ENCODE results near the gene AP2S1.
"Not testable (repeated sequence)": the region's sequence is repeated elsewhere in the genome, so short reads cannot be mapped to it uniquely, and the experiment has no call there.

AP2S1 gene

DNA sequence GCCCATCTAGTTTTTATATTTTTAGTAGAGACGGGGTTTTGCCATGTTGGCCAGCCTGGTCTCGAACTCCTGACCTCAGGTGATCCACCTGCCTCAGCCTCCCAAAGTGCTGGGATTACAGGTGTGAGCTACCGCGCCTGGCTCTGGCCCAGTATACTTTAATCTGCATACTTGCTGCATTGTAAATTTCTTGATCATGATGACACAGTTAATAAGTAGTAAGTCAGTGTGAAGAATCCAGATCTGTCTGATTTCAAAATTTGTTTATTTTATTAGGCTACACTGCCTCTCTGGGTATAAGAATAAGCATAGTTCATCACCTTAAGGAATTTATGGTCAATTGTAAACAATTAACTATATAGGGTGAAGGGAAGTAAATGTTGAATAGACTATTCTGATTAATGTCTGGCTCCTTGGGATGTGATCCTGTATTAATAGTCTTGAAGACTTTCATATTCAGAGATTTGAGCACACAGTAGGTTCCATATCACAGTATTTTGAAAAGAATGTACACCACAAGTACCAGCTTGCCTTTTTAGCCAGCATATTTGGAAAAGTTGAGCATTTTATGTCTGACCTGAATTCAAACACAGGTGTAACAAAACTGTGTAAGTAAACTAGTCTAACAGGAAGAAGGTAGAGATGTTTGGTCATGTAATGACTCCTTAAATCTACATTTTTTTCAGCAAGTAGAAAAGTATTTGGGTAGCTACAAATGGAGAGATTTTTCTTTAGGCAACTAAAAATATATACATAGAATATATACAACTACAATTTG is 17.6 kb upstream of the AP2S1 start:
- no peak for DNase-seq (ENCODE audit: low spot score)

DNA sequence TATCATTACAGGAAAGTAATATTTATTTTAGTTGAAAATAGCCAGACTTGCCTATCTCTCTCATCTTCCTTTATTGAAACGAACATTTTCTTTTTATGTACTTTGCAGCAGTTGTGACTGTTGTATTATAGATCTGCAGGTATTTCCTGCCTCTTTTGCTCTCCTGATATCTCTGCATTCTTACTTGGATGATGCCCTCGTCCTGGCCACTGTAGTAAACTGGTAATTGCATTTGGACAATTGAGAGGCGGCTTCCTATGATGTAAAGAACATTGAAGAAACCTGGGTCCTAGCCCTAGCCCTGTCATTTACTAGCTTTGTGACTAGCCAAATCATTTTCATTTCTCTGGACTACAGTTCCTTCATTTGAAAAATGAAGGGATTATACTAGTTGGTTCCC is 16.5 kb upstream of the AP2S1 start:
- DNase-seq (ENCODE audit: low spot score) = no peak

DNA sequence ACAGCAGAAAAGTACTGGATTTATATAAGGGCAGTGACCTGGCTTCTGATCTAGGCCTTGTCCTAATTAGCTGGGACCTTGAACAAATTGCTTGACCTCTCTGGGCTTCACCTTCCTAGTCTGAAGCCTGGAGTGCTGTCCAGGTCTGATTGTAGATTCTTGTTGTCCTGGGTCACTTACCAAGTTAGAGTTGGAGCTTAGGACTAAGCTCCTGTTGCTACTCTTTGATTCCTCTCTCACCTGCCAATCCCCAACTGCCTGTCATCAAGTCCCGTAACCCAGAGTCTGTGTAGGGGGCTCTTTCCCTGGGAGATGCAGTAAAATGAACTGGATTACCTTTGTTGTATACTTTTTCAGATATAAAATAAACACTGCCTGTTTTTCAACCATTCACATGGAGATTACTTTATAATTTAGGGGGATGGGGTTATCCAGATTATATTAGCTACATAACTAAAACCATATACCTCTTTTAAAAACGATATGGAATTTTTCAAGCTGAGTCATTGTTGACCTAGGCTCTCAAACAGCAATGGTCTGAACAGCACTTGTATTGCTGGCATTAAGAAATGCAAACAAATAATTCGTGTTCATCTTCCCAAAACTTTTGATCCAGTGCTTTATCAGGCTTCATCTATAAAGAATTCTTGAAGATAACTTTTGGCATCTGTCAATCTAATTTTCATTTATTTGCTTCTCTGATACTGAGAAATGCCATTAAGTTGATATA is 15.9 kb upstream of the AP2S1 start:
- DNase-seq (ENCODE audit: low spot score) = no peak

DNA sequence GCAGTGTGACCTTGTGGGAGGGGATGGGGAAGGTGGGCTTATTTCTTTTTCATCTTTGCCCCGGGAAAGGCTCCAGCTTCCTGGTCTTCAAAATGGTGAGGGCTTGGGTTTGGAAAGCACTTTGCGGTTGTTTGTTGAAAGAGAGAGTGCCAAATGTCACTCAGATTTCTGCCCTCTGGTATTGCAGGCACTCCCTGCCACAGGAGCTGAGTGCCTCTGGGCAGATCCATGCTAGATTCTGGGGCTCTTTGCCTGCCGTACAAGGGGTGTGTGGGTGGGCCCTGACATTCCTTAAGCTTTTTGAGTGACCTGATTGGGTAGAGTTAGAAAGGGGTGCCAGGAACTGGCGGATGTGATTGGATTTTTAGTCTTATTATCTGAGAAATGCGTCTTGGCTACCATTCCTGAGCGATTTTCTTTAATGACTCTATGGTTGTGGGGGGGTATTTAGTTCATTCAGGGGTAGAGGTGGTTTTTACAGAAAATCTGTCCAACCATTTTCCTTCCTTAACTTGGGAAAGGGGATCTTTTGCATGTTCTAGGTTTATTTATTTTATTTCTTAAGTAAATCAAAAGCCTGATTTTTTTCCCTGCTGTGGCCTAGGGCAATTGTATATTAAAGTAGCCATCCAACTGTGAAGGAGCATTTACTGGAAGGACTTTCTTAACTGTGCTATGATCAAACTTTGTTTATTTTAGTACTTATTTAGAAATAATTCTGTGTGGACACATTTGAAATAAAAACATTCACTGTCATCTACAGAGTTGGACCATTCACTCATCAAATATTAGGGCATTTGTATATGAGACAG is 13.4 kb upstream of the AP2S1 start:
- no peak for DNase-seq (ENCODE audit: low spot score)

DNA sequence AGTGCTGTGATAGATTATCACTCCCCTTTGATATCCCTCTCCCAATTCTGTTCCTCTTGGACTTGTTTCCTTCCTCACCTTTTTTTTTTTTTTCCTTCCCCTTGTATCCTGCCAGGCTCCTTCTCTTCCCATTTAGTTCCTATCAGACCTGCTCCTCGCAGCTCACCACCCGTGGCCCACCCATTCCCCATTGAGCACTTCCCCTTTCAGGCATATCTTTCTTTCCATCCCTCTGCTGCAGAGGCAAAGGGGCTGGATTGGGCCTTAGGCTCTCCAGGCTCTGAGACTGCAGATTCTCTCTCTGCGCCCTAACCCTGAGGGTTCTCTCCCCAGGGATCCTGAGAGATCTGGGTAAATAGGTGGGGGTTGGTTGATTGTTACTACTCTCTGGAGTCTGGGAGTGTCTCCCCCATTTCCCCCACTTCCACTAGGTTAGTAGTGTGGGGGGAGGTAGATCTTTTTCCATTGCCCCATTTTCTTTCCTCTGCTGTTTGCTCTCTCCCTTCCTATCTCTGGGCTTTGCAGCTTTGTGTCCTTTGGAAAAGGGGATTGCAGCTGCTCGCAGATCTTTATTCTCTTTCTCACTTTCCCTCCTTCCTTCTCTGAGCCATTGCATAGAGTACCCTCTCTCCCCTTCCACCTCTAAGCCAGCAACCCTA is 12.5 kb upstream of the AP2S1 start:
- no peak for DNase-seq (ENCODE audit: low spot score)

DNA sequence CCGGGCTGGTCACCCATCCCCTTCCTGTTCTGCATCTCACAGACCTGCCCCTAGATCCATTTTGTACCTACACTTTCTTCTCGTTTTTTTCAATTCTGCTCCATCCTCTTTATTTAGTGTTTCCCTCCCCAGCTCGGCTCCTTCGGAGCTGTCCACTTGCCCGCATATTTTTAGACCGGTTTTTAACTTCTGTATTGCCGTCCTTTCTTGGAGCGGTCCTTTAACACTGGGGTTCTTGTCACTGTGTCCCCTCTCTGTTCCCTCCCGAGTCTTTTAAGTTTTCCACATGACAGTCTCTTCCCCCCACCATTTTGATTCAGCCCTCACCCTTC is 11.8 kb upstream of the AP2S1 start:
- no peak for DNase-seq (ENCODE audit: low spot score)

DNA sequence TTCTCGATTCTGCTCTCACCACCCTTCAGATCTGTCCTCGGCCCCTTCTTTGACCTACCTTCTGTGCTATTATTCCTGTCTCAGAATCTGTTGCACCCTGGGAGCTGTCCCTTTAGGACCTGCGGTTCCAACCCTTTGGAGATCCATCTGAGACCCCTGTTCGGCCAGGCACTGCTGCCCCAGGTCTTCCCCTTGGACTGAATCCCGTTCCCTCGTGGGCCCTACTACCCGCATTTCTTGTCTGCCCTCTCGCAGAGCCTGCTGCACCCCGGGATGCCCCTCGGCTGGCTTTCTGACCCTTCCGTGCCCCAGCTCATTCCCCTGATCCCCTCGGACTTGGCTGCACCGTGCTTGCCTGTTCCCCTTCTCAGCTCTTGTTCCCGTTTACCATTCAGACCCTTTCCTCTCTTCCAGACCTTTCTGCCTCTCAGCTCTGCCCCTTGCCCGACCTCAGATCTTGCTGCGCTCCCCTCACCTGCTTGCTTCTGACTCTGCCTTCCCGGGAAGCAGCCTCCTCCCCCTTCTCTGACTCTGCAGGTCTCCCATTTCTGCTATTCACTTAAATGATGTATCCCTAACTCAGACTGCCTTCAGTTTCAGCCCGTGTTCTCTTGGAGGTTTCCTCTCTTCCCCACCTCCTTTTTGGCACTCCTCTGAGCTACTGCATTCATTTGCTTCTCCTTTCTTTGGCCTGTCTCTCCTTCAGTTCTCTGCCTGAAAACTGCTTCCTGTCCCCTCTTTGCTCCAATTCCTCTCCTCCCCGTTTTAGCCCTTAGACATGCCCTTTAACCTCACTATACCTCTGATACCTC is 11.3 kb upstream of the AP2S1 start:
- DNase-seq (ENCODE audit: low spot score) = no peak

DNA sequence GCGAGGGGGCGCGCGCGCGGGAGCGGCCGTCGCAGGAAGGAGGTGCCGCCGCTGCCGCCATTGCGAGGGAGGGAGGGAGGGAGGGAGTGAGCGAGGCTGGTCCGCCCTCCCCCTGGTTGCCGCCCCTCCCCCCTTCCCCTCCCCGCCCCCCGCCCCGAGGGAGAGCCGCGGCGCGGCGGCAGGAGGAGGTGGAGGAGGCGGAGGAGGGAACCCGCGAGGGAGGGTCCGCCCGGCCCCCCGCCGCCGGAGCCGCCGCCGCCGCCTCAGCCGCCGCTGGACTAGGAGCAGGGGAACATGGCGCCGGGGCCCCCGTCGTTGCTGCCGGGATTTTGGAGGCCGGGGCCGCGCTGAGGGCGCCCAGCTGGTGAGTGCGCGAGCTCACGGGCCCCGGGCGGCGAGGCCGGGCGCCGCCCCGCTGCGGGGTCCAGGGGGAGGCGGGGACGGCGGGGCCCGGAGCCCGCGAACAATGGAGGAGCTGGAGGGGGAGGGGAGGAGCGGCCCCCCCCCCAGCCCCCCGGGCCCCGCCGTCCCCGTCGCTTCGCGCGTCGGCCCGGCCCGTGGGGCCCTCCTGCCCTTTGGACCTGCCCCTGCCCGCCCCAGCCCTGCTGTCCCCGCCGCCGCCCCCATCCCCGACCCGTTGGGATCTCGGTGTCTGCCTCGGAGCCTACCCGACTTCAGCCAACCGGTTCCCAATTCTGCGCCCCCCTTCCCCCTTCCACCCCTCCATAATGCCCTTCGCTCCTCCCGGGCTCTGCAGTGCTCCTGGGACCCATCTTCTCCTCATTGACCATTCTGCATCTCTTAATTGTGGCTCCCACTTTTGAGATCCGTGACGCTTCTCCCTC is 10.4 kb upstream of the AP2S1 start, which contains the start of gene ARHGAP35:
ARHGAP35 (plus strand) TSS at position 152 of the 845 bp plus-strand sequence. CDS start 57,679 bp downstream, outside the sequence.
- no peak for DNase-seq (ENCODE audit: low spot score)

DNA sequence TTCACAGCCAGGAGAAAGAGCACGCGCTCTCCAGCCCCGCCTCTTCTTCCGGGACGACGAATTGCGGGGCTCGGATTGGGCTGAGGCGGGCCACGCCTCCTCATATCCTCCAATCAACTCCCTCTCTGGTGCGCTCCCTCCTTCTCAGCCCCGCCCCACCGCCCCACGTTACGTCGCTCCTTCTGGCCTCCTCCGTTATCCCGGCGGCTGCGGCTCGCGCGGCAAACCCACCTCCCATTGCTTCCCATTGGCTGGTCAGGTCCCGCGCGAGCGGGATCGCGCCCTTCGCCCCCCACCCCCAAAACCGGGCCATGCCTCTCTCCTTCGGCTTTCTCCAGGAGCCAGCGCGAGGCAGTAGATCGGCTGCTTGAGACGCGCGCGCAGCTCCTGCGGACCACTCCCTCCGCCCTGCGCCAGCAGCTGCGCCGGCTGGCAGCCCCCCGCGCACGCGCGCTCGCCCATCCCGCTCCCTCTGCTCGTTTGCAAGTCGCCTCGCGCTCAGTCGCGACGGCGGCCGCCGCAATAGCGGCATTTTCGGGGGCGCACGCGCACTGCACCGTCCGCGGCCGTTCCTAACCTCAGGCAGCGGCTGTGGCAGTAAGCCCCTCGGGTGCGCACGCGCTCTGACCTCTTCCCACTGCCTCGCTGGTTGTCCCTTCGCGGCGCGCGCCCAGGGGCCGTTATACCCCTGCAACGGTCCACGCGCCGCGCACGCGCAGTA is 9.6 kb upstream of the AP2S1 start:
- peak; percentile 95 for DNase-seq (ENCODE audit: low spot score)

DNA sequence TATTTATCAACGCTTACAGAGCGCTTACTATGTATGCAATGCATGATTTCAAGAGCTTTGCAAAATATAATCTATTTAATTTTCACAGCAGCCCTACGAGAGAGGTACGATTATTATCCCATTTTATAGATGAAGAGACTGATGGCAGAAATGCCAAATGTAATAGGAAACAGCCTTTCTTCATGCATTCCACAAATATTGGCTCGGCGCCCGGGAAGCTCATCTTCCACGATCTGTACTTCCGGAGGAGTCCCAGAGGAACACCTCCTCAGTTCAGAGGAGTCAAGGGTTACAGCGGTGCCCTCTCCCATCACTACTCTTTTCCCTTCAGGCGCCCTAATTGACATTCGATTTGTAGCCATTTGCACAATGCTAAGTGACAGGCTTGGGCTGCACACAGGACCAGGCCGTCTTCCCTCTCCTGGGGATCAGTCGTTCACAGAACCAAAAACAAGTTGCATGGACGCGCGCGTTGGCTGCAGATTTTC is 9.0 kb upstream of the AP2S1 start:
- DNase-seq (ENCODE audit: low spot score) = no peak

DNA sequence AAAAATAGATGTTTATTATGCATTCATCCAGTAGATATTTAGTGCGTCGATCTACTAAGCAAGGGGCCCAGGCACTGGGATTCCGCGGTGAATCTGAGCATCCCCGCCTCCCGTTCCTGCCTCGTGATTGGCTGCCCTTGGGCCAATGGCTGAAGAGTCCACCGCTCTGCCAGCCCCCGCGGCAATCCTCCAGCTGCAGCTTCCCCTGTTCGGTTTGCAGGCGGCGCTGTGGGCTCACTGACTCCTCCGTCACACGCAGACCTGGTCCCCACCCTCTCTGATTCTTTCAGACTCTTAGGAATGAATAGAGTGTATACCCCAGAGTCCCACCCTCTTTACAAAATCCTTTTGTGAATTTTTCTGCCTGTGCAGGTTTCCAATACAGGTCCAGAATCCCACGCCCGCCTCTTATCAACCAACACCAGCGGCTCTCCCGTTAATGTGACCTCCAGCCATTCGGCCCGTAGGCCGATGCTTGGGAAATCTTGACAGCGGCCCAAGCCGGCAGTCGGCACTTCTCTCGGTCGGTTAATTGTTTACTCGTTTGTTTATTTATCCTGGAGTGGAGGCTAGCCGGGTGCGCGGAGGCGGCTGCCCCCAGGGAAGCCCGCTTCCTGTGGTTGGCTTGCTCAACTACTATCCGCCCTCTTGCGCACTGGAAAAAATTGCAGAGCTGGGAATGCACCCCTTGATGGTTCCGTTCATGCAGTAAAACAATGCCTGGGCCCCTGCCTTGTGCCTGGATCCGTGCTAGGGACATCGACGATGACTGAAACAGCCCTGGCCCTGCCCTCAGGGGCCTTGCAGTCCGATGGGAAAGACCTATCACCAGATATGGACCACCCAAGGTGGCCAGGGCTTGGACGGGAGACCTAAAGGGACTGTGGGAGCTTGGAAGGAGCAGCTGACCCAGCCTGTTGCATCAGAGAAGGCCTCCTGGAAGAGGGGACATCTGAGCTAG is 5.7 kb upstream of the AP2S1 start:
- DNase-seq (ENCODE audit: low spot score) = peak; percentile 72

DNA sequence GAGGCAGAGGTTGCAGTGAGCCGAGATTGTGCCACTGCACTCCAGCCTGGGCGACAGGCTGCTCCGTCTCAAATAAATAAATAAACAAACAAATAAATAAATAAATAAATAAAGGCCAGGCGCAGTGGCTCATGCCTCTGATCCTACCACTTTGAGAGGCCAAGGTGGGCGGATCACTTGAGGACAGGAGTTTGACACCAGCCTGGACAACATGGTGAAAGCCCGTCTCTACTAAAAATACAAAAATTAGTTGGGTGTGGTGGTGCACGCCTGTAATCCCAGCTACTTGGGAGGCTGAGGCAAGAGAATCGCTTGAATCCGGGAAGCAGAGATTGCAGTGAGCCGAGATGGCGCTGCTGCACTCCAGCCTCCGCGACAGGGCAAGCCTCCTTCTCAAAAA is 4.1 kb upstream of the AP2S1 start:
- DNase-seq (ENCODE audit: low spot score) = not testable (repeated sequence)

DNA sequence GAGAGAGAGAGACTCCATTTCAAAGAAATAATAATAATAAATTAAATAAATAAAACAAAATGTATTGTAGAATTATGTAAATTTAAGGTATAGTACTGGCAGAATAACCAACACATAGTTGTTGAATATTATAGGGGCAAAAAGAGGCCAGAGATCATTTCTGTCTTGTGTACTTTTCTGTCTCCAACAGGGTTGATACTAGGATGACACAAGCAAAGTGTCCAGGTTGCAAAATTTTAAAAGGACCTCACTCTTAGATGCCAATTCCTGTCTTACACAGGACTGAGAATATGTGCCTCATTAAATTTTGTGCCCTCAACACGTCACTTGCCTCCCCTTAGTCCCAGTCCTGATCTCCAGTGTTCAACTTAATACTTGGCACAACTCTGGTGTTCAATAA is 2.2 kb upstream of the AP2S1 start:
- no peak for DNase-seq (ENCODE audit: low spot score)

DNA sequence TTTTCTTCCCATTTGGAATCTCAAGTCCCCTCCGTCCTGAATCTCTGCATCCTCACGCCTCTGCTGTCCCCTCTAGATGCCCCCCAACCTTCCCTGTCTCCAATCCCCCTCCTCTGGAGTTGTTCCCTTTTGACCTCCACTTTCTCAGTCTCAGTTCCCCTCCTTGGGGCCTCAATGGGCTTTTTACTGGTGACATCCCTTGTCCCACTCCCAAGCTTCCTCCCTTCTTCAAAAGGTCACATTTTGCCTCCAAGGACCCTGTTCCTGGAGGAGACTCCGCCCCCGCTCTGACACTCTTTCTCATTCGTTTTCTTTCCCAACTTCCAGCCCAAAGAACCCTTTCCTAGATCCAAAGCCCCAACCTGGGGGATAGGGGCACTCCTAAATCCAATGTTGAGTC is 1.0 kb downstream of the AP2S1 start:
- no peak for DNase-seq (ENCODE audit: low spot score)

DNA sequence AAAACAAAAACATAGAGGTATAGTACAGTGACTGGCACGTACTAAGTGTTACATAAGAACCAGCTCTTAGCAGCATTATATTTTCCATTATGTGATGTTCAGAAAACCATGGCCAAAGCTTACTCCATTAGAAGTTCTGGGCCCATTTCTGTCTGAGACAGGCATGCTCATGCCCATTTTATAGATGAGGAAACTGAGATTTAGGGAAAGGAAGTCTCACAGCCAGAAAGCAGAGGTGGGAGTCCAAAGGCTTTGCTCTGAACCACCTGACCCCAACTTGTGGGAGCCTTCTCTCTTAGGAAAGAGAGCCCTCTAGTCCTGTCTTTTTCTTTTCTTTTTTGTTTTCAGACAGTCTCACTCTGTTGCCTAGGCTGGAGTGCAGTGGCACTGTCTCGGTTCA is 2.3 kb downstream of the AP2S1 start:
- DNase-seq (ENCODE audit: low spot score) = no peak

DNA sequence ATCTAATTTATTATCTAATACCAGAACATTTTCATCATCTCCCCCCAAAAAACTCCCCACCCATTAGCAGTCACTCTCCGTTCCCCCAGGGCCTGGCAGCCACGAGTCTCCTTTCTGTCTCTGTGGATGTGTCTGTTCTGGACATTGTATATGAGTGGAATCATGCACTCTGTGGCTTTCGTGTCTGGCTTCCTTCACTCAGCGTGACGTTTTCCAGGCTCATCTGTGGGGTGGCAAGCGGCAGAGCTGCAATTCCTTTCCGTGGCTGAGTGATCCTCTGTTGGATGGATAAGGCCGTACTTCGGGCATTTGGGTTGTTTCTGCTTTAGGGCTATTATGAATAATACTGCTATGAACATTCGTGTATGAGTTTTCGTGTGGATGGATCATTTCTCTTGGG is 3.1 kb downstream of the AP2S1 start:
- DNase-seq (ENCODE audit: low spot score) = no peak

DNA sequence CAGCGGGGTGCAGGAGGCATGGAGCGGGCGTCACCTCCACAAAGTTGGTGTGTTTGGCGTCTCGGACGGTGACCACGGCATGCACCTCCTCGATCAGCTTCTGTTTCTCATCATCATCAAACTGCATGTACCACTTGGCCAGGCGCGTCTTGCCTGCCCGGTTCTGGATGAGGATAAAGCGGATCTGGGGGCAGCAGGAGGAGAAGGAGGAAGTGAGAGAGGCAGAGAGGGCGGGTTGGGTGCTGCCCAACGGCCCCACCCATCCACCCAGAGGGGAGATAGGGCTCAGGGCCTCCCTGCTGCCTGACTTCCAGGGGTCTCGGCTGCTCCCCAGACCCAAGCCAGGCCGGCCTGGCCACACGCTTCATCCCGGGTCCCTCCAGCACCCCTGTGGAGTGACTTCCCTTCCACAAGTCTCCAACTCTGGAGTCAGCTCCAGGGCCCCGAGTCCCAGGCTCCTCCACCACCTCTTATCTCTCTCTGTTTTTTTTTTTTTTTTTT is 4.6 kb downstream of the AP2S1 start:
- DNase-seq (ENCODE audit: low spot score) = no peak

DNA sequence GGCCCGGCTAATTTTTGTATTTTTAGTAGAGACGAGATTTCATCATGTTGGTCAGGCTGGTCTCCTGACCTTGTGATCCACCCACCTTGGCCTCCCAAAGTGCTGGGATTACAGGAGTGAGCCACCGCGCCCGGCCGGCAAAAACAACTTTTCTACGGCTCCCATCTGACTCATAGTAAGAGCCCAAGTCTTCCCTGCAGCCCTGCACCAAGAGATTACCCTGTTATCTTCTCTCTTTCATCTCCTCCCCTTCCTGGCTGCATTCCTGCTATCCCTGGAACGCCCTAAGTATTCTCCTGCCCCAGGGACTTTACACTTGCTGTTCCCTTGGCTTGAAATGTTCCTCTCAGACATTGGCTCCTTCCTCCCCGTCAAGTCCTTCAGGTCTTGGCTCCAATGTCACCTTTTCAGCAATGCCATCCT is 6.6 kb downstream of the AP2S1 start:
- no peak for DNase-seq (ENCODE audit: low spot score)
